NCI-H345 treated with DMSO at 0.1 percent for 48 hours (cell line): ENCODE results near the gene EDIL3.
"Not testable (repeated sequence)": the region's sequence is repeated elsewhere in the genome, so short reads cannot be mapped to it uniquely, and the experiment has no call there.

ENCODE experiments used
- DNase-seq: peaks from one replicate; lab custom pipeline; 2025; ENCODE audit not compliant: unreplicated experiment; lab: John Stamatoyannopoulos, UW

Gene EDIL3

GRCh38 chr5:84085387-84086041 is 299.2 kb downstream of the EDIL3 start:
- DNase-seq, result no peak

- DNase-seq, result no peak
Measured at GRCh38 chr5:84080908-84081307, 303.8 kb downstream of the EDIL3 start.

- no peak for DNase-seq
Measured at GRCh38 chr5:84072339-84072738, 312.3 kb downstream of the EDIL3 start.

- DNase-seq, result no peak
Measured at GRCh38 chr5:84069608-84070179, 315.0 kb downstream of the EDIL3 start.

GRCh38 chr5:84063041-84063440 is 321.6 kb downstream of the EDIL3 start:
- no peak for DNase-seq

GRCh38 chr5:84059672-84060071 is 325.0 kb downstream of the EDIL3 start:
- DNase-seq, result no peak

- DNase-seq, result no peak
Measured at GRCh38 chr5:84058561-84058960, 326.1 kb downstream of the EDIL3 start.

- no peak for DNase-seq
Measured at GRCh38 chr5:84057211-84057610, 327.5 kb downstream of the EDIL3 start.

GRCh38 chr5:84045964-84046363 is 338.7 kb downstream of the EDIL3 start:
- DNase-seq, result no peak

GRCh38 chr5:84036842-84037241 is 347.8 kb downstream of the EDIL3 start:
- no peak for DNase-seq

- DNase-seq, result no peak
Measured at GRCh38 chr5:84032324-84032723, 352.4 kb downstream of the EDIL3 start.

GRCh38 chr5:84028093-84028492 is 356.6 kb downstream of the EDIL3 start:
- DNase-seq, result no peak

GRCh38 chr5:84018521-84018920 is 366.2 kb downstream of the EDIL3 start:
- DNase-seq, result not testable (repeated sequence)

- DNase-seq, result no peak
Measured at GRCh38 chr5:84017523-84018172, 367.0 kb downstream of the EDIL3 start.

GRCh38 chr5:84016085-84016484 is 368.6 kb downstream of the EDIL3 start:
- DNase-seq, result no peak

- DNase-seq, result no peak
Measured at GRCh38 chr5:84014966-84015365, 369.7 kb downstream of the EDIL3 start.

GRCh38 chr5:83993803-83994202 is 390.9 kb downstream of the EDIL3 start:
- no peak for DNase-seq

GRCh38 chr5:83991566-83992224 is 393.0 kb downstream of the EDIL3 start:
- DNase-seq, result no peak

- no peak for DNase-seq
Measured at GRCh38 chr5:83988293-83988685, 396.4 kb downstream of the EDIL3 start.

- DNase-seq, result no peak
Measured at GRCh38 chr5:83987513-83988292, 397.0 kb downstream of the EDIL3 start.

- no peak for DNase-seq
Measured at GRCh38 chr5:83983852-83984251, 400.8 kb downstream of the EDIL3 start.
